AG04449 (cell line): ENCODE measurements around the gene PPP2R3B.
A peak's percentile ranks its signal among the peaks of the same experiment; 100 is the strongest.

Experiments used
- CTCF ChIA-PET: fragments of 350-600 bp; formaldehyde crosslinking; extraction: SDS; loops from one replicate; lab custom pipeline; 2021; ENCODE audit warnings: antibody characterized with exemption; lab: Yijun Ruan, JAX
- POLR2A ChIA-PET: fragments of 400-600, 350-600 bp; formaldehyde crosslinking; extraction: SDS; loops from one replicate; lab custom pipeline; 2020; ENCODE audit warnings: antibody characterized with exemption, inconsistent platforms; lab: Yijun Ruan, JAX
- DNase-seq: peaks from one replicate; pipeline ENCODE4 v3.0.0-alpha.2; 2010; ENCODE audit warnings: low read depth, low spot score
- H3K4me3 ChIP-seq: 2 replicates; pipeline ENCODE4 v1.5.1; 2011; ENCODE audit warnings: low read depth, mild to moderate bottlenecking, control low read depth, low read length
- TF ChIP-seq, protein P1 (sequence below): IDR thresholded peaks from one replicate; pipeline ENCODE4 v1.5.1; 2011; ENCODE audit warnings: mild to moderate bottlenecking, moderate library complexity, low read length, control low read depth, inconsistent platforms; ENCODE audit not compliant: insufficient read depth; ENCODE audit errors: missing control alignments

Gene PPP2R3B

DNA sequence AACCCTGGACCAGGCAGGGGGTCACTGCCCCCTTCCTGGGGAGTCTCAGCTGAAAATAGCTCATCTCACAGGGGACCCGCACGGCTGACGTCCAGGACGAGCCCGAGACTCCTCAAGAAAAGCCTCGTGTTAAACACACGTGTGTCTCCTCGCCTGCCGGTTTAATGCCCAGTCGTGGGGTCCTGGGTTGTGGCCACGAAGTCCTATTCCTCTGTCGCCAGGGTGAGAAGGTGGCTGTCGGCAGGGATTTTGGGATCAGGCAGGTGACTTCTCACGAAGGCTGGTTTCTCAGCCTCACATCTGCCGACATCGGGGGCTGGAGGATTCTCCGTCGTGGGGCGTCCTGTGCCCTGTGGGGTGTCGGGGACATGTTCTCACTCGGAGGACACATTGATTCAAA lies 44.3 kb upstream of the PPP2R3B start:
- DNase-seq, result no peak
- POLR2A ChIA-PET, result no interaction called here
- TF ChIP-seq, protein P1, sequence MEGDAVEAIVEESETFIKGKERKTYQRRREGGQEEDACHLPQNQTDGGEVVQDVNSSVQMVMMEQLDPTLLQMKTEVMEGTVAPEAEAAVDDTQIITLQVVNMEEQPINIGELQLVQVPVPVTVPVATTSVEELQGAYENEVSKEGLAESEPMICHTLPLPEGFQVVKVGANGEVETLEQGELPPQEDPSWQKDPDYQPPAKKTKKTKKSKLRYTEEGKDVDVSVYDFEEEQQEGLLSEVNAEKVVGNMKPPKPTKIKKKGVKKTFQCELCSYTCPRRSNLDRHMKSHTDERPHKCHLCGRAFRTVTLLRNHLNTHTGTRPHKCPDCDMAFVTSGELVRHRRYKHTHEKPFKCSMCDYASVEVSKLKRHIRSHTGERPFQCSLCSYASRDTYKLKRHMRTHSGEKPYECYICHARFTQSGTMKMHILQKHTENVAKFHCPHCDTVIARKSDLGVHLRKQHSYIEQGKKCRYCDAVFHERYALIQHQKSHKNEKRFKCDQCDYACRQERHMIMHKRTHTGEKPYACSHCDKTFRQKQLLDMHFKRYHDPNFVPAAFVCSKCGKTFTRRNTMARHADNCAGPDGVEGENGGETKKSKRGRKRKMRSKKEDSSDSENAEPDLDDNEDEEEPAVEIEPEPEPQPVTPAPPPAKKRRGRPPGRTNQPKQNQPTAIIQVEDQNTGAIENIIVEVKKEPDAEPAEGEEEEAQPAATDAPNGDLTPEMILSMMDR, result no peak
- H3K4me3 ChIP-seq, result no peak overlapping the region
- CTCF ChIA-PET, result no interaction called here

DNA sequence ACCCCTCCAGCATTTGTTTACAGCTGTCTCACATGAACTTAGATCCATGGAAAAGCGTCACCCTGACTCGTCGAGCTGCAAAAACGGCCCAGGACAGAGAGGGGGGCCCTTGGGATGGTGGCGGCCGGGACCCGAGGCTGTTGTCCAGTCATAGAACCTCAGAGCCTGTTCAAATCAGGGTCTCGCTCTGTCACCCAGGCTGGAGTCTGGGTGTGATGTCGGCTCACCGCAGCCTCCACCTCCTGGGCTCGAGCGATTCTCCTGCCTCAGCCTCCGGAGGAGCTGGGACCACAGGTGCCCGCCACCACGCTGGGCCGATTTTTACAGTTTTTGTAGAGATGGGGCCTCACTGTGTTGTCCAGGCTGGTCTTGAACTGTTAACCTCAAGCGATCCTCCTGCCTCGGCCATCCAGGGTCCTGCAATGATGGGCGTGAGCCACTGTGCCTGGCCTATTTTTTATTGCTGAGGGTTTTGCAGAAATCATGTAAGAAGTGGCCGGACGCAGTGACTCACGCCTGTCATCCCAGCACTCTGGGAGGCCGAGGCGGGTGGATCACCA lies 42.6 kb upstream of the PPP2R3B start:
- TF ChIP-seq, protein P1, result no peak
- no peak overlapping the region for H3K4me3 ChIP-seq
- DNase-seq, result no peak
- ChIA-PET CTCF (no interaction called here), POLR2A (no interaction called here)

DNA sequence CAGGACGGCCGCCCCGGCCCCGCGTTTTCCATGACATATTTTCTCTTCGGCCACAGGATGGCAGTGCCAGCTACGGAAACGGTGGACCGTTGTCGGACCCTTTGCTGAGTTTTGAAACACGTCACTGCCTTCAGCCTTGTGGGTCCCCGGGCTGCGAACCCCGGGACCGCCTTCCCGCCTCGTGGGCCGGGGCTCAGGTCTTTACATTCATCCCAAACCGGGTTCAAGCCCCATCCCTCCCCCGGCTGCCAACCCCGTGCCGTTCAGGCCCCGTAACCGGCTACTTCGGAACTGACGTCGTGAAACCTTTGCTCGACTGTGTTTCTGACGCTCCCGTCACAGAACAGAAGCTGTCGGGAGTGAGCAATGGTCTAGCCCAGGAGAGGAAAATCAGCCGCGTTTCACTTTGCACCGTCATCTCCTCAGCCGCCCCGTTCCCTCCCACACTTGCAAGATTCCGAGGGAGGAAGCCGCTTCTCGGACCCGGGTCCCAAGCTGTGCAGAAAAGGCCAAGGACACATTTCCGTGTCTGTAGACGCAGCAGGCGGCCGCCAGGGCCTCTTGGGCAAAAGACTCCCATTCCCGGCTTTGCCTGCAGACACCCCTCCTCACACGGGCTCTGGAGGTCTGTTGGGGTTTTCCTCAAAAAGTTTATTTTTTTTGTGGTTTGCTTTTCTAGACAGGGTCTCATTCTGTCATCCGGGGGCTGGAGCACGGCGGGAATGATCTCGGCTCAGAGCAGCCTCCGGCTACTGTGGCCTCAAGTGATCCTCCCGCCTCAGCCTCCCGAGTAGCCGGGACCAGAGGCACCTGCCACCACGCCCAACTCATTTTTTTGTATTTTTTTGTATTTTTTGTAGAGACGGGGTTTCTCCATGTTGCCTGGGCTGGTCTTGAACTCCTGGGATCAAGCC lies 41.4 kb upstream of the PPP2R3B start:
- ChIA-PET POLR2A (no interaction called here), CTCF (no interaction called here)
- TF ChIP-seq, protein P1, result peak; percentile 31
- peak overlapping the region; percentile 40 for H3K4me3 ChIP-seq
- no peak for DNase-seq

DNA sequence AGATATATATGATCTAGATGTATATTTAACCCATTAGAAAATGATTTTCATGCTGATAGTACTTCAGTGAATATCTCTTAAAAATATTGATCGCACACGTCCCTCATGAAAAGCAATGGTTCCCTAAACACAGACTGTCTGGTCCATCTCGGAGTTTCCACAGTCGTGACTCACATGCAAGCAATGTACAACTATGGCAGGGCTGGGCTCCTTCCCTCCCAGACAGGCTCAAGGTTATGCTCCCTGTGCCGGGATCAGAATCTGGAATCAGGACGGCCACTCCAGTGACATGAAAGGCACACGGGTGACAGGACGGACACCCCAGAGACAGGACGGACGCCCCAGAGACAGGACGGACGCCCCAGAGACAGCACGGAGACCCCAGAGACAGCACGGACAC lies 40.2 kb upstream of the PPP2R3B start:
- H3K4me3 ChIP-seq, result no peak overlapping the region
- TF ChIP-seq, protein P1, result no peak
- ChIA-PET CTCF (no interaction called here), POLR2A (no interaction called here)
- DNase-seq, result no peak

DNA sequence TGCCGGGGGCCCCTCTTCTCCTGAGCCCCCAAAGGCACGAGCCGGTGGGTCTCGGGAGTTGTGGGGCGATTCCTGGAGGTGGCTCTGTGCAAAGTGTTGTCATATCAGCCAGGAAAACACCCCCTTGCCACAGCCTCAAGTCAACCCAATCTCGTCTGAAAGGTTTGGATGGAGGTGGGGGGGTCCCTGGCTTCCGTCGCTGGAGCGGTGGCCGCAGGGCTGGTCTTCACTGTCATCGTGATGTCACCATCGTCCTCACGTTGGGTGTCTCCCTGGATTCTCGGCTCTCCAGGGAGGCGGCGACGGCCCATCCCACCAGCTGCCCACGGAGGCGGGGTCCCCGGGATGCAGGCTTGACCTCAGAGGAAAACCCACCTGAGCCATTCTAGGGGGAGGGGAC lies 38.3 kb upstream of the PPP2R3B start:
- CTCF ChIA-PET, result no interaction called here
- TF ChIP-seq, protein P1, result no peak
- no peak overlapping the region for H3K4me3 ChIP-seq
- POLR2A ChIA-PET, result no interaction called here
- no peak for DNase-seq

DNA sequence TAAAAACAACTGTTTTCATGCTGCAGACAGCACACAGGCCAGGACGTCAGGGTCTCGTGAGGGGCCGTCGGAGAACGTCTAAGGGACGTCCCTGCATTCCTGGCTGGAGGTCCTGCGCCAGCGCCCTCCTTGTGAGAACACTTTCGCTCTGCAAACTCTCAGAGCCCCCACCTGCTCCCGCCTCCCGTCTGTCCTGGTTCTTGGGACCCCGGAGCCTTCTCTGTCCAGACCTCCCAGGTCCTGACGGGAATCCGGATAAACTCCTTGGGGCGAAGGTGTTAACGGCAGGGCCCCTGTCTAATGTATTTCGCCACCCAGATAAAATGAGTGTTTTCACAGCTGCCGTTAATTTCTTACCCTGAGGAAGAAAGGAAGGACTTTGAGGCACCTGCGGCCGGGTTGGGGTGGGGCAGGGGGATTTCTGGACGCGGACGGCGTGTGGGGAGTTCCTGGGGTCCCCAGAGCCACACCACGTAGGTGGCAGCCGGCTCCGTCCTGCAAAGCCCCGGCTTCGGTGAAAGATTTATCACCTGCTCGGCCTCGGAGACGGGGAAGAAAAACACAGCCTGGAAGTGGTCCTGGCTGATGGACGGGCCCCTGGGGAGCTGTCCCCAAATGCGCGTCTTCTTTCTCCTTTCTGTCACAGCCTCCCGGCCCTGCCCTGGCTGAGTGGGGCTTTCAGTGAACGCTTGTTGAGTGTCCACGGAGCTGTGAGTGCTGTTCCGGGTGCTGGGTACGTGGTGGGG lies 35.1 kb upstream of the PPP2R3B start:
- POLR2A ChIA-PET, result no interaction called here
- H3K4me3 ChIP-seq, result no peak overlapping the region
- TF ChIP-seq, protein P1, result no peak
- CTCF ChIA-PET, result no interaction called here
- DNase-seq, result no peak
